ENCODE results near the gene CDAN1. TPM values are rescaled to one million over a fixed set of nuclear protein-coding genes. Genes with fewer than 3 reads are reported as not detected.

CDAN1 gene
- total and polyA plus RNA-seq, 2 of the 4 experiments (the other 2 are of a cell fraction): 4.7 to 5.6 TPM

- Histone ChIP-seq H4K8ac (ENCODE audit: low read depth in 2 of 2, low read length in 2 of 2) (no peak overlapping the region), H2AK9ac (replicated peaks; ENCODE audit: low read depth, low read length, poor library complexity) (no peak overlapping the region), H3K23ac (ENCODE audit: low read depth, low read length) (no peak overlapping the region), H3K4me2 (ENCODE audit: low read depth, low read length) (no peak overlapping the region), H3K27ac (ENCODE audit: insufficient read depth, low read length) (no peak overlapping the region), H3K9ac (ENCODE audit: low read depth, low read length) (no peak overlapping the region), H3K18ac (ENCODE audit: low read depth, low read length) (no peak overlapping the region), H3K9me1 (ENCODE audit: insufficient read depth, low read length) (no peaks in the 10 kb centered on the region), H4K20me1 (ENCODE audit: insufficient read depth, low read length) (no peaks in the 10 kb centered on the region), H2AFZ (replicated peaks; ENCODE audit: low read length, poor library complexity) (no peak overlapping the region), H2BK5ac (ENCODE audit: low read depth, low read length, poor library complexity, severe bottlenecking) (no peak overlapping the region), H2AK5ac (ENCODE audit: low read depth, low read length) (no peak overlapping the region), H4K5ac (ENCODE audit: low read depth, low read length) (no peak overlapping the region), H3K79me1 (ENCODE audit: low read depth in 1 of 2, low read length in 2 of 2) (peaks cover 3 to 5% of the 10 kb centered on the region in 2 experiments; a peak in 1 of 4 replicates), H2BK15ac (ENCODE audit: low read depth, low read length) (no peak overlapping the region), H3K27me3 (ENCODE audit: control insufficient read depth, insufficient read depth, low read length) (no peaks in the 10 kb centered on the region), H3K56ac (ENCODE audit: extremely low read depth, insufficient read depth, low read length) (no peak overlapping the region), H4K91ac (ENCODE audit: insufficient read depth, low read depth, low read length) (no peak overlapping the region), H3K14ac (replicated peaks; ENCODE audit: low read depth, low read length) (no peak overlapping the region), H2BK20ac (ENCODE audit: low read depth, low read length) (no peak overlapping the region), H3K36me3 (ENCODE audit: control insufficient read depth, insufficient read depth, low read length) (no peaks in the 10 kb centered on the region), H3K9me3 (ENCODE audit: control insufficient read depth, insufficient read depth, low read length) (peaks cover 4% of the 10 kb centered on the region), H3K4ac (ENCODE audit: low read depth, low read length) (no peak overlapping the region), H3K4me1 (ENCODE audit: control insufficient read depth, insufficient read depth, low read length) (no peaks in the 10 kb centered on the region), H3K4me3 (ENCODE audit: insufficient read depth, low read depth, low read length) (no peak overlapping the region), H2BK120ac (ENCODE audit: low read depth, low read length) (no peak overlapping the region)
- in situ Hi-C loops (cut with MboI; ENCODE audit: low sequenced_read_pairs): no loop called here
- ChIA-PET POLR2A (ENCODE audit: unreplicated experiment) (no interaction called here), CTCF (no interaction called here)
- no CpG with 5 or more reads among the region's 1 CpG for WGBS, 2 experiments (ENCODE audit: extremely low coverage in 2 of 2, insufficient read length in 1 of 2)
- no peak for DNase-seq
- dilution Hi-C loops (cut with HindIII; ENCODE audit: low sequenced_read_pairs, unreplicated experiment): no loop called here
- ATAC-seq (ENCODE audit: low read depth): no peak
- intact Hi-C loops (cut with micrococcal nuclease): no loop called here
- BruUV-seq (replicated peaks): no TSS peak
- TF ChIP-seq ELK1 (IDR thresholded peaks at IDR 0.05; ENCODE audit: borderline replicate concordance, low read depth, low read length) (no peak), MAFK (IDR thresholded peaks at IDR 0.05; ENCODE audit: low read depth, low read length) (no peak), CHD1 (IDR thresholded peaks at IDR 0.05; ENCODE audit: low read depth, low read length) (no peak), MAZ (IDR thresholded peaks at IDR 0.05; ENCODE audit: borderline replicate concordance, low read depth, low read length) (no peak), CEBPB (IDR thresholded peaks at IDR 0.05; ENCODE audit: low read depth, low read length) (no peak), FOS (IDR thresholded peaks at IDR 0.05; ENCODE audit: low read depth, low read length) (no peak), BHLHE40 (IDR thresholded peaks at IDR 0.05; ENCODE audit: low read depth, low read length) (no peak), POLR2A (IDR thresholded peaks at IDR 0.05; ENCODE audit: low read depth, low read length) (no peak), RAD21 (IDR thresholded peaks at IDR 0.05; ENCODE audit: low read length) (no peak), MXI1 (IDR thresholded peaks at IDR 0.05; ENCODE audit: borderline replicate concordance, low read depth, low read length) (no peak), RFX5 (IDR thresholded peaks at IDR 0.05; ENCODE audit: low read depth, low read length) (no peak), RCOR1 (IDR thresholded peaks at IDR 0.05; ENCODE audit: insufficient replicate concordance, low read length) (no peak), NFE2L2 (IDR thresholded peaks at IDR 0.05; ENCODE audit: low read depth, low read length) (no peak), SMC3 (IDR thresholded peaks at IDR 0.05; ENCODE audit: low read depth, low read length) (no peak)
- TF ChIP-seq, protein P1, sequence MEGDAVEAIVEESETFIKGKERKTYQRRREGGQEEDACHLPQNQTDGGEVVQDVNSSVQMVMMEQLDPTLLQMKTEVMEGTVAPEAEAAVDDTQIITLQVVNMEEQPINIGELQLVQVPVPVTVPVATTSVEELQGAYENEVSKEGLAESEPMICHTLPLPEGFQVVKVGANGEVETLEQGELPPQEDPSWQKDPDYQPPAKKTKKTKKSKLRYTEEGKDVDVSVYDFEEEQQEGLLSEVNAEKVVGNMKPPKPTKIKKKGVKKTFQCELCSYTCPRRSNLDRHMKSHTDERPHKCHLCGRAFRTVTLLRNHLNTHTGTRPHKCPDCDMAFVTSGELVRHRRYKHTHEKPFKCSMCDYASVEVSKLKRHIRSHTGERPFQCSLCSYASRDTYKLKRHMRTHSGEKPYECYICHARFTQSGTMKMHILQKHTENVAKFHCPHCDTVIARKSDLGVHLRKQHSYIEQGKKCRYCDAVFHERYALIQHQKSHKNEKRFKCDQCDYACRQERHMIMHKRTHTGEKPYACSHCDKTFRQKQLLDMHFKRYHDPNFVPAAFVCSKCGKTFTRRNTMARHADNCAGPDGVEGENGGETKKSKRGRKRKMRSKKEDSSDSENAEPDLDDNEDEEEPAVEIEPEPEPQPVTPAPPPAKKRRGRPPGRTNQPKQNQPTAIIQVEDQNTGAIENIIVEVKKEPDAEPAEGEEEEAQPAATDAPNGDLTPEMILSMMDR (conservative IDR thresholded peaks at IDR 0.05; ENCODE audit: low read depth, low read length): no peak
- TF ChIP-seq, protein P2, sequence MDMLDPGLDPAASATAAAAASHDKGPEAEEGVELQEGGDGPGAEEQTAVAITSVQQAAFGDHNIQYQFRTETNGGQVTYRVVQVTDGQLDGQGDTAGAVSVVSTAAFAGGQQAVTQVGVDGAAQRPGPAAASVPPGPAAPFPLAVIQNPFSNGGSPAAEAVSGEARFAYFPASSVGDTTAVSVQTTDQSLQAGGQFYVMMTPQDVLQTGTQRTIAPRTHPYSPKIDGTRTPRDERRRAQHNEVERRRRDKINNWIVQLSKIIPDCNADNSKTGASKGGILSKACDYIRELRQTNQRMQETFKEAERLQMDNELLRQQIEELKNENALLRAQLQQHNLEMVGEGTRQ (IDR thresholded peaks at IDR 0.05; ENCODE audit: low read depth, low read length): no peak
Measured at GRCh38 chr15:42760759-42761158, 23.8 kb upstream of the CDAN1 start.

Data from IMR-90 (cell line).